B cell (primary cell): ENCODE results near the gene RNF26. TPM values are rescaled to one million over a fixed set of nuclear protein-coding genes. Genes with fewer than 3 reads are reported as not detected.
A peak's percentile ranks its signal among the peaks of the same experiment; 100 is the strongest.

Experiments used
- ATAC-seq: fragments of 200-7000 bp; cut with Tn5 transposase; one replicate; pipeline ENCODE4 v1.10.0; 2021; ENCODE audit warnings: low read depth, mild to moderate bottlenecking, moderate number of reproducible peaks, moderate library complexity
- CTCF ChIA-PET: fragments of 350-600 bp; sonication (Branson Sonifier 250); formaldehyde crosslinking; loops from one replicate; lab custom pipeline; 2021; ENCODE audit warnings: antibody characterized with exemption, inconsistent platforms; lab: Charles Lee
- POLR2A ChIA-PET: fragments of 350-600 bp; sonication (Branson Sonifier 250); formaldehyde crosslinking; loops from one replicate; lab custom pipeline; 2021; ENCODE audit warnings: antibody characterized with exemption; lab: Charles Lee
- DNase-seq: peaks from one replicate; pipeline ENCODE4 v3.0.0; 2013
- H2AFZ ChIP-seq: 2 replicates; pipeline ENCODE4 v1.6.1; 2012; ENCODE audit warnings: mild to moderate bottlenecking, low read depth, low read length; ENCODE audit not compliant: insufficient read depth, poor library complexity, severe bottlenecking
- H3K27ac ChIP-seq, 2 donors: 1 replicate in 1 of 2; 2 replicates in 1 of 2; pipeline ENCODE4 v1.5.1; 2012 to 2013; ENCODE audit warnings: low read length in 2 of 2, mild to moderate bottlenecking in 2 of 2, moderate library complexity in 1 of 2
- H3K27me3 ChIP-seq, 4 experiments: fragments of 200-600 bp in 1 of 4; sonication (generic) in 1 of 4; replicated peaks in 1 of 4; 1 replicate in 2 of 4; 2 replicates in 2 of 4; pipeline versions ENCODE4 v1.6.1 to v1.7.0; 2013 to 2016; ENCODE audit warnings: low read length in 3 of 4, mild to moderate bottlenecking in 2 of 4, mixed read lengths in 1 of 4, moderate library complexity in 1 of 4; ENCODE audit not compliant: insufficient read depth in 4 of 4, control insufficient read depth in 3 of 4; ENCODE audit errors: control extremely low read depth in 1 of 4
- H3K36me3 ChIP-seq, 2 experiments: replicated peaks in 1 of 2; 1 replicate in 1 of 2; 2 replicates in 1 of 2; pipeline versions ENCODE4 v1.6.1 to v1.7.1; 2013; ENCODE audit warnings: low read length in 1 of 2; ENCODE audit not compliant: insufficient read depth in 2 of 2, control insufficient read depth in 1 of 2; ENCODE audit errors: control extremely low read depth in 1 of 2, extremely low read depth in 1 of 2
- H3K4me1 ChIP-seq, 2 donors: fragments of 200-600 bp in 1 of 2; sonication (generic) in 1 of 2; 1 replicate in 1 of 2; 2 replicates in 1 of 2; pipeline versions ENCODE4 v1.5.1 to v1.6.1; 2013 to 2017; ENCODE audit warnings: low read length in 2 of 2; ENCODE audit not compliant: control insufficient read depth in 2 of 2, insufficient read depth in 2 of 2
- H3K4me2 ChIP-seq: replicated peaks from 2 replicates; pipeline ENCODE3; 2012; ENCODE audit warnings: mild to moderate bottlenecking, low read depth, low read length; ENCODE audit not compliant: poor library complexity, severe bottlenecking
- H3K4me3 ChIP-seq, 5 experiments: fragments of 200-600 bp in 1 of 5; sonication (generic) in 1 of 5; 1 replicate in 3 of 5; 2 replicates in 2 of 5; pipeline versions ENCODE4 v1.5.1 to v1.7.0; 2011 to 2016; ENCODE audit warnings: low read length in 4 of 5, mild to moderate bottlenecking in 4 of 5, low read depth in 2 of 5, control low read depth in 1 of 5, moderate library complexity in 1 of 5; ENCODE audit not compliant: insufficient read depth in 1 of 5; ENCODE audit errors: control extremely low read depth in 1 of 5, extremely low read depth in 1 of 5
- H3K79me2 ChIP-seq: fragments of 200-600 bp; sonication (generic); one replicate; pipeline ENCODE4 v1.6.0; 2016; ENCODE audit warnings: low read length; ENCODE audit not compliant: control insufficient read depth, insufficient read depth
- H3K9ac ChIP-seq: fragments of 200-600 bp; sonication (generic); 2 replicates; pipeline ENCODE4 v1.6.1; 2017; ENCODE audit warnings: mild to moderate bottlenecking, low read length, moderate library complexity
- H3K9me3 ChIP-seq, 3 donors: one replicate each; pipeline versions ENCODE4 v1.6.1 to v1.7.1; 2013; ENCODE audit warnings: low read length in 2 of 3; ENCODE audit not compliant: control insufficient read depth in 2 of 3, insufficient read depth in 1 of 3; ENCODE audit errors: control extremely low read depth in 1 of 3
- H4K20me1 ChIP-seq: 2 replicates; pipeline ENCODE4 v1.6.0; 2012; ENCODE audit warnings: mild to moderate bottlenecking, low read length; ENCODE audit not compliant: insufficient read depth, control insufficient read depth, poor library complexity, severe bottlenecking
- H3K27ac Mint-ChIP-seq: one replicate; pipeline ENCODE4 v1.8.0; 2021; ENCODE audit warnings: mixed read lengths
- H3K27me3 Mint-ChIP-seq: one replicate; pipeline ENCODE4 v1.8.0; 2021; ENCODE audit warnings: mixed read lengths
- H3K4me1 Mint-ChIP-seq: one replicate; pipeline ENCODE4 v1.8.0; 2021; ENCODE audit warnings: mixed read lengths
- H3K4me3 Mint-ChIP-seq: one replicate; pipeline ENCODE4 v1.8.0; 2021; ENCODE audit warnings: mixed read lengths
- H3K9me3 Mint-ChIP-seq: one replicate; pipeline ENCODE4 v1.8.0; 2022; ENCODE audit warnings: mixed read lengths; ENCODE audit not compliant: insufficient read depth
- CTCF ChIP-seq: fragments of 200-600 bp; IDR thresholded peaks from one replicate; pipeline ENCODE4 v1.8.0; 2022; ENCODE audit warnings: antibody characterized with exemption, mild to moderate bottlenecking
- EZH2 ChIP-seq: IDR thresholded peaks from 2 replicates; pipeline ENCODE4 v1.6.1; 2012; ENCODE audit warnings: borderline replicate concordance, low read depth, mild to moderate bottlenecking, moderate library complexity, low read length; ENCODE audit not compliant: insufficient read depth, poor library complexity, severe bottlenecking
- WGBS: methylation state at CpG from one replicate; pipeline ENCODE4 v1.1.5; 2013; ENCODE audit warnings: missing lambda C conversion rate; ENCODE audit not compliant: insufficient coverage; 5-methylcytosine and 5-hydroxymethylcytosine counted together
- intact Hi-C: fragments of 100-400 bp; cut with micrococcal nuclease; formaldehyde crosslinking; loops from one replicate; pipeline ENCODE4 v1.10.0; 2022
- polyA plus RNA-seq: library from polyadenylated mRNA; depleted of rRNA; stranded (reverse); fragments of >200 nt; gene quantifications from 2 replicates; pipeline ENCODE4 v1.2.3, GENCODE V29; 2012
- total RNA-seq, 2 donors: library from RNA; stranded (reverse); fragments of 120-200 nt in 1 of 2; gene quantifications; 1 replicate in 1 of 2; 2 replicates in 1 of 2; pipeline versions ENCODE4 v1.2.3 to v1.2.4, GENCODE V29; 2013 to 2022

Gene RNF26
- total and polyA plus RNA-seq, 2 donors (not counting 1 experiment from before 2014, with no cell fraction given), result 15.5 to 21.8 TPM

GRCh38 chr11:119340335-119341221 lies 6.3 kb downstream of the RNF26 start, which contains the start of gene C1QTNF5:
TSS of gene C1QTNF5 (minus strand) at chr11:119340883. CDS start at chr11:119340397, 486 bp downstream.
- Histone ChIP-seq H3K27me3 (peaks cover 0 to 55% (median 30%) of the 10 kb centered on the region in 4 experiments), H3K9me3 (peaks cover 0 to 3% (median 0%) of the 10 kb centered on the region in 3 donors), H2AFZ (peak within 1 kb of the TSS; percentile 45), H3K36me3 (peaks cover 0 to 2% of the 10 kb centered on the region in 2 experiments), H3K4me2 (peak within 1 kb of the TSS; percentile 76), H3K27ac (no peak within 1 kb of the TSS), H3K4me3 (peak within 1 kb of the TSS in 2 of 5 experiments; percentile 9 to 20), H3K4me1 (peaks cover 31% of the 10 kb centered on the region in 2 donors), H3K79me2 (no peaks in the 10 kb centered on the region), H3K9ac (peak within 1 kb of the TSS; percentile 32), H4K20me1 (peaks cover 7% of the 10 kb centered on the region)
- WGBS, result 6% methylated on average over 48 of the region's 53 CpGs
- peak; percentile 39 for DNase-seq
- ATAC-seq, result no peak
- H3K27ac Mint-ChIP-seq, result no peak within 1 kb of the TSS
- ChIA-PET POLR2A (interaction anchor here (0.5 kb wide), 1 partner anchor 556 kb away, joined by 4 read pairs; no protein-coding TSS in a partner anchor), CTCF (interaction anchor here (0.6 to 4.0 kb wide), 6 partner anchors 14 to 173 kb away, joined by 3 to 45 read pairs (median 6); partner anchors contain the start of gene USP2)
- H3K4me3 Mint-ChIP-seq, result peak within 1 kb of the TSS; percentile 37
- TF ChIP-seq EZH2, result no peak
- TF ChIP-seq CTCF, result no peak
- no peaks in the 10 kb centered on the region for H3K9me3 Mint-ChIP-seq
- intact Hi-C loops, result no loop called here
- H3K4me1 Mint-ChIP-seq, result peaks cover 26% of the 10 kb centered on the region
- H3K27me3 Mint-ChIP-seq, result peaks cover 47% of the 10 kb centered on the region
